PC-9 (cell line): ENCODE results near the gene CD44. TPM values are rescaled to one million over a fixed set of nuclear protein-coding genes. Genes with fewer than 3 reads are reported as not detected.

Experiments
- BruUV-seq: library from RNA; stranded (reverse); fragments of 400-500 nt; replicated peaks from 2 replicates; lab custom pipeline; 2021; lab: Mats Ljungman, UMichigan
- CTCF ChIA-PET: fragments of 300-600 bp; sonication (Branson Sonifier 250); formaldehyde crosslinking; loops from one replicate; lab custom pipeline; 2022; ENCODE audit warnings: antibody characterized with exemption; lab: Charles Lee
- POLR2A ChIA-PET: fragments of 300-600 bp; sonication (Branson Sonifier 250); formaldehyde crosslinking; loops from one replicate; lab custom pipeline; 2022; ENCODE audit warnings: antibody characterized with exemption; ENCODE audit not compliant: unreplicated experiment; lab: Charles Lee
- DNase-seq, 2 experiments: peaks; one replicate each; pipeline versions ENCODE4 v3.0.0 to v3.0.0-alpha.2; 2015 to 2022; ENCODE audit warnings: mixed read lengths in 1 of 2
- H2AFZ ChIP-seq: fragments of 200-600 bp; sonication (generic); 2 replicates; pipeline ENCODE4 v1.8.1; 2017; ENCODE audit warnings: antibody characterized with exemption
- H3F3A ChIP-seq: fragments of 200-600 bp; sonication (generic); 2 replicates; pipeline ENCODE4 v1.8.1; 2017; ENCODE audit warnings: antibody characterized with exemption, mild to moderate bottlenecking, low read depth; ENCODE audit not compliant: insufficient read depth
- H3K27ac ChIP-seq: fragments of 200-600 bp; sonication (generic); 2 replicates; pipeline ENCODE4 v1.6.1; 2016; ENCODE audit warnings: mixed run types
- H3K27me3 ChIP-seq: fragments of 200-600 bp; sonication (generic); 2 replicates; pipeline ENCODE4 v1.6.1; 2016; ENCODE audit warnings: low read depth, mixed run types; ENCODE audit not compliant: insufficient read depth
- H3K36me3 ChIP-seq: fragments of 200-600 bp; sonication (generic); 2 replicates; pipeline ENCODE4 v1.6.1; 2016; ENCODE audit warnings: low read depth, mixed run types
- H3K4me1 ChIP-seq: fragments of 200-600 bp; sonication (generic); replicated peaks from 2 replicates; pipeline ENCODE4 v1.6.1; 2016; ENCODE audit warnings: mixed run types; ENCODE audit not compliant: insufficient read depth
- H3K4me2 ChIP-seq: fragments of 200-600 bp; sonication (generic); 2 replicates; pipeline ENCODE4 v1.6.1; 2017; ENCODE audit warnings: mixed run types
- H3K4me3 ChIP-seq: fragments of 200-600 bp; sonication (generic); 2 replicates; pipeline ENCODE4 v1.6.1; 2016; ENCODE audit warnings: mixed run types
- H3K79me2 ChIP-seq: fragments of 200-600 bp; sonication (generic); 2 replicates; pipeline ENCODE4 v1.6.1; 2017; ENCODE audit warnings: low read depth, mixed run types
- H3K9me2 ChIP-seq: fragments of 200-600 bp; sonication (generic); 2 replicates; pipeline ENCODE4 v1.8.1; 2017; ENCODE audit warnings: mild to moderate bottlenecking; ENCODE audit not compliant: insufficient read depth
- H3K9me3 ChIP-seq: fragments of 200-600 bp; sonication (generic); 2 replicates; pipeline ENCODE4 v1.8.1; 2016; ENCODE audit warnings: low read depth; ENCODE audit not compliant: insufficient read depth
- H4K20me1 ChIP-seq: fragments of 200-600 bp; sonication (generic); 2 replicates; pipeline ENCODE4 v1.8.1; 2017; ENCODE audit not compliant: insufficient read depth
- EZH2 ChIP-seq: fragments of 200-600 bp; sonication (generic); IDR thresholded peaks from 2 replicates; pipeline ENCODE4 v1.8.0; 2017; ENCODE audit warnings: antibody characterized with exemption, low read depth
- intact Hi-C: fragments of 100-400 bp; cut with micrococcal nuclease; formaldehyde crosslinking; loops from one replicate; pipeline ENCODE4 v1.10.0; 2022; ENCODE audit not compliant: unreplicated experiment
- total RNA-seq: library from RNA; stranded (reverse); gene quantifications from 2 replicates; pipeline ENCODE4 v1.2.3, GENCODE V29; 2021
- TF ChIP-seq, protein P1 (sequence below): fragments of 200-600 bp; sonication (generic); conservative IDR thresholded peaks from 2 replicates; pipeline ENCODE4 v1.6.1; 2017; ENCODE audit warnings: mixed run types, antibody characterized with exemption, mild to moderate bottlenecking, moderate library complexity

Gene CD44
- total RNA-seq, 1 experiment from 2014 or later = 775 TPM

DNA sequence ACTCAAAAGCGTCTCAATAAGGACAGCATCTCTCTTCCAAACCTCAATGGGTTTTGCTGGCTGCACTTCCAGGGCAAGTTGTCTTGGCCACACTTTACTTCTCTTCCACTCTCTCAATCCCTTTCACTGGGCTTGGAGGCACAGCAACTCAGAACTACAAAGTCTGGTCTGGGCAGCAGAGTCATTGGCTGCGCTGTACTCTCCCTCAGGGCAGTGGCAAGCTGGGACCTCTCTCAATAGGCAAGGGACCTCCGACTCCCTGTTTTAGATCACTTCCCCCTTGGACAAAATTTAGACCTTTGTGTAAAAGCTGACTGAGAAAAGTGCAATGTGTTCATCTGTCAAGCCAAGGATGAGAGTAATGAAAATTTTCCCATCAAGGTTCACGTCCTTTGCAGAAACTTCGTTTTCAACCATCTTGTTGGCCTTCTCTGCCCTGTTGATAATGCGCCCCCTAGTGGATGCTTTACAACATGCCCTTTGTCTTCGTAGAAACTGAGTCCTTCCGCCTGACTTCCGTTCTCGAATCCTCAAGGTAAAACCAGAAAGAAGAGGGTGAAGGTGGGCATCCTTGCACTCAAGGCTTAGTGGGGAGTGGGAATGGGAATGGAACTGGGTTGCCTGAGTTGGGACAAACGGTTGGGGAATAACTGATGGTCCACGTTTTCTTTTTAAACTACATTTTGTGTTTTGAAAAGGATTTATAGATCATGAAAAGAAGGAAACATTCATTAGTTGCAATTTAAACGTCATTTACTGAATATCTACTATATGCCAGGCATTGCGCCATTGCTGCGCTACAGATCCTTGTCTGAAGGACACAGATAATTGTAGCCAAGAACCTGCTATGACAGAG is 99.1 kb downstream of the CD44 start:
- Histone ChIP-seq H3F3A (peaks cover 25% of the 10 kb centered on the region), H3K27me3 (no peaks in the 10 kb centered on the region), H2AFZ (no peak overlapping the region), H3K4me1 (peaks cover 33% of the 10 kb centered on the region), H3K27ac (no peak overlapping the region), H3K4me2 (peak overlapping the region; percentile 17; the same call in 1 of the 2 replicates), H3K79me2 (no peaks in the 10 kb centered on the region), H3K36me3 (no peaks in the 10 kb centered on the region), H3K9me2 (no peaks in the 10 kb centered on the region), H3K4me3 (no peak overlapping the region), H3K9me3 (no peaks in the 10 kb centered on the region), H4K20me1 (no peaks in the 10 kb centered on the region)
- TF ChIP-seq, protein P1, sequence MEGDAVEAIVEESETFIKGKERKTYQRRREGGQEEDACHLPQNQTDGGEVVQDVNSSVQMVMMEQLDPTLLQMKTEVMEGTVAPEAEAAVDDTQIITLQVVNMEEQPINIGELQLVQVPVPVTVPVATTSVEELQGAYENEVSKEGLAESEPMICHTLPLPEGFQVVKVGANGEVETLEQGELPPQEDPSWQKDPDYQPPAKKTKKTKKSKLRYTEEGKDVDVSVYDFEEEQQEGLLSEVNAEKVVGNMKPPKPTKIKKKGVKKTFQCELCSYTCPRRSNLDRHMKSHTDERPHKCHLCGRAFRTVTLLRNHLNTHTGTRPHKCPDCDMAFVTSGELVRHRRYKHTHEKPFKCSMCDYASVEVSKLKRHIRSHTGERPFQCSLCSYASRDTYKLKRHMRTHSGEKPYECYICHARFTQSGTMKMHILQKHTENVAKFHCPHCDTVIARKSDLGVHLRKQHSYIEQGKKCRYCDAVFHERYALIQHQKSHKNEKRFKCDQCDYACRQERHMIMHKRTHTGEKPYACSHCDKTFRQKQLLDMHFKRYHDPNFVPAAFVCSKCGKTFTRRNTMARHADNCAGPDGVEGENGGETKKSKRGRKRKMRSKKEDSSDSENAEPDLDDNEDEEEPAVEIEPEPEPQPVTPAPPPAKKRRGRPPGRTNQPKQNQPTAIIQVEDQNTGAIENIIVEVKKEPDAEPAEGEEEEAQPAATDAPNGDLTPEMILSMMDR = peak; percentile 82
- TF ChIP-seq EZH2 = no peak
- BruUV-seq = no TSS peak
- POLR2A ChIA-PET = interaction anchor here (0.5 kb wide), 1 partner anchor 261 kb away, joined by 3 read pairs; no protein-coding TSS in a partner anchor
- CTCF ChIA-PET = interaction anchor here (0.6 to 1.0 kb wide), 4 partner anchors 38 to 235 kb away, joined by 4 read pairs; no protein-coding TSS in a partner anchor
- DNase-seq = no peak
- intact Hi-C loops = loop anchor here (2.0 to 5.0 kb wide), 4 partner anchors 124 to 239 kb away; no protein-coding TSS in a partner anchor

DNA sequence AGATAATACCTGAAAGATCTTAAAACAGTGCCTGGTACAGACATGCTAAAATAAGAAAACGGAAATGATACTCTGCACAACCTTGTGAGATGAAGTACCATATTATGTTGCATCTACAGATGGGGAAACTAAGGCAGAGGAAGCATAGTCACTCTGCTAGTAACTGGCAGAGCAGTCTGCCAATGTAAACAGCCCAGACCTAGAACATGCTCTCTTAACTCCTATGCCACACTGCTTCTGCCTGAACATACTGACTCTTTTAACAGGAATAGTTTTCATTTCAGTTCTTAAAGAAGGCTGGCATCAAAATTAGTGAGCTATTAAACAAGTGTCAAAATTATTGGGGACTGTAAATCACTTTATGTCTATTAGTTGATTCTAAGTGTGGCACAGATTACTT is 99.9 kb downstream of the CD44 start:
- H2AFZ ChIP-seq = no peak overlapping the region
- BruUV-seq = no TSS peak

DNA sequence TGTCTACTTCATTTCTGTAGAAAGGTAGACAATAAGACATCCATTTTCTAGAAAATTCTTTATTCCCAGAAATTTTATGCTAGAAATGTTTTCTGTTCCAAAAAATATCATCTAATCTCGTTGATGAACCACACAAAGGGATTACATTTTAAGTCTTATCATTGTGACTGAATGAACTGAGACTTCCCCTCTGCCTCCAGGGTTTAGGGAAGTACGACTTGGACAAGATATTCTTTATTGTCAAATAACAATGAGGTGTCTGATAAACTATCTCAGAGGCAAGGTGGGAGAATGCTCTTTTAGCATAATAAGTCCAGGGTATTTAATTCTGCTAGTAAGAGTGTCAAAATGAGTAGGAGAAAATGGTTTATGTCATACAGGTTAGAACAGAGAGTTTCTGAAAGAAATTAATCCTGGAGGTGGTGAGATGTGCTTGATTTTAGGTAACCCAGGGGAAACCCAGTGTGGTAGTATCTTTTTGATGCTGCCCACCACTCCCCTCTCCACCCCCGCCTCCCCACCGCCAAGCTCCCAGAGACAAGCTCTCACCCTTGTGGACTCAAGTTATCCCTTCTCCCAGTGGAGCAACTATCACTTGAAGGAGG is 100.6 kb downstream of the CD44 start:
- ChIA-PET POLR2A (no interaction called here), CTCF (interaction anchor here (0.6 kb wide), 2 partner anchors 27 to 377 kb away, joined by 5 read pairs; no protein-coding TSS in a partner anchor)
- intact Hi-C loops = loop anchor here (5.0 kb wide), 1 partner anchor 123 kb away; no protein-coding TSS in a partner anchor

More for the DNA sequence above, 99.9 kb downstream of the CD44 start:
- ChIA-PET POLR2A (no interaction called here), CTCF (no interaction called here)
- Histone ChIP-seq H3K79me2 (no peaks in the 10 kb centered on the region), H3K27me3 (no peaks in the 10 kb centered on the region), H3K9me3 (no peaks in the 10 kb centered on the region), H3K36me3 (no peaks in the 10 kb centered on the region), H3K4me2 (no peak overlapping the region), H3K4me3 (no peak overlapping the region), H4K20me1 (no peaks in the 10 kb centered on the region), H3K4me1 (peaks cover 33% of the 10 kb centered on the region), H3K27ac (no peak overlapping the region), H3K9me2 (no peaks in the 10 kb centered on the region), H3F3A (peaks cover 18% of the 10 kb centered on the region)
- intact Hi-C loops = loop anchor here (5.0 kb wide), 1 partner anchor 123 kb away; no protein-coding TSS in a partner anchor
- no peak for DNase-seq
- TF ChIP-seq, protein P1 = no peak
- no peak for TF ChIP-seq EZH2

More for the DNA sequence above, 100.6 kb downstream of the CD44 start:
- Histone ChIP-seq H3F3A (peaks cover 12% of the 10 kb centered on the region; the same call in 1 of the 2 replicates), H3K4me3 (no peak overlapping the region), H3K79me2 (no peaks in the 10 kb centered on the region), H3K27ac (no peak overlapping the region), H3K9me2 (no peaks in the 10 kb centered on the region), H3K4me2 (no peak overlapping the region), H3K27me3 (no peaks in the 10 kb centered on the region), H2AFZ (no peak overlapping the region), H3K36me3 (no peaks in the 10 kb centered on the region), H3K9me3 (no peaks in the 10 kb centered on the region), H4K20me1 (no peaks in the 10 kb centered on the region), H3K4me1 (peaks cover 33% of the 10 kb centered on the region)
- BruUV-seq = no TSS peak
- no peak for TF ChIP-seq EZH2
- TF ChIP-seq, protein P1 = no peak
- no peak for DNase-seq
